ENCODE data around the gene ANTXR1.

Gene ANTXR1

DNA sequence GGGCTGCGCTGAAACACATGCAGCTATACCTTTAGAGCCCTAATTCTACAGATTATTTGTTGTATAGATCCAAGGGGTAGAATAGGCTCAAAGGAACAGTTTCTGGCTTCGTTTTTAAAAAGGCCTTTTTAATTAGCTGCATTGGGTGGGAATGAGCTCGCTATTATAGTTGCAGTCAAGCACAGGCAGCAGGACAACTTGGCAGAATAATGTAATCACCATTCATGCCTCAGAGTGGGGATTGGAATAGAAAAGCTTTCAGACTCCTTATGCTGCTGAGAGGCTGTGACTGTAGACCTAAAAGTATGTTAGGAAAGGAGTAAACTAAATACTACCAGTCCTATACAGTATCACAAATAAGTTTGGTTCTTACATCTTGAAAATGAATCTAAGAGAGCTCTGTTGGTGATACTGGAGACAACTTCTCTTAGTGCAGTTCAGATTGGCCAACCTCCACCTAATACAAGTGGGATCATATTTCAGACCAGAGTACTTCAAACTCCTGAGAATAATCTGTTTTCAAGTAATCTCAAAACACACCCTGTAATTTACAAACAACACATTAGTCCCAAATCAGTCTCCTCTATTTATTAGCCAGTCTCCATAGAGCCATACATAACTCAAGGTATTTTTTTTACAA, 121.4 kb downstream of the ANTXR1 start:
- no peak for DNase-seq (ENCODE audit: low read depth)

DNA sequence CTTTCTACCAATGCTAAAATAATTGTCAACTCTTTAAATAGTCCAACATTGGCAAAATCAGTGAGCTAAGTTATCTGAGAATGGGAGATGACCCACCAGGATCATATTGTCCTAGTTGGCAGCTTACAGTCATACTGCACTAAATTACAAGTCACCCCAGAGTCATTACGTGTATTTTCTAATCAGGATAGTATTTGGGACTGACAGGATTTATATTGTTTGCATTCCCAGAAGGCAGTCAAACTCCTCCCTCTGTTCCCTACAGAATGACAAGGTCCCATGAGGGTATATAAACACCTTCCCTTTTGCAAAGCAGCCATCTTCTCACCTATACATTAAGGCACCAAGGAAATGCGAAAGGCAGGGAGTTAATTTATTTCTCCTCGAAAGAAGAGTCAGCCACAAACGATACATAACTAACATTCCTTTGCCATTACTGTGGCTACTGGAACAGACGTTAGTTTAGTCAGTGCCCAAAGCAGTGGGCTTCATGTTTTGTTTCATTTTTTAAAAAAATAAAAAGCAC, 125.3 kb downstream of the ANTXR1 start:
- no peak for DNase-seq (ENCODE audit: low read depth)

DNA sequence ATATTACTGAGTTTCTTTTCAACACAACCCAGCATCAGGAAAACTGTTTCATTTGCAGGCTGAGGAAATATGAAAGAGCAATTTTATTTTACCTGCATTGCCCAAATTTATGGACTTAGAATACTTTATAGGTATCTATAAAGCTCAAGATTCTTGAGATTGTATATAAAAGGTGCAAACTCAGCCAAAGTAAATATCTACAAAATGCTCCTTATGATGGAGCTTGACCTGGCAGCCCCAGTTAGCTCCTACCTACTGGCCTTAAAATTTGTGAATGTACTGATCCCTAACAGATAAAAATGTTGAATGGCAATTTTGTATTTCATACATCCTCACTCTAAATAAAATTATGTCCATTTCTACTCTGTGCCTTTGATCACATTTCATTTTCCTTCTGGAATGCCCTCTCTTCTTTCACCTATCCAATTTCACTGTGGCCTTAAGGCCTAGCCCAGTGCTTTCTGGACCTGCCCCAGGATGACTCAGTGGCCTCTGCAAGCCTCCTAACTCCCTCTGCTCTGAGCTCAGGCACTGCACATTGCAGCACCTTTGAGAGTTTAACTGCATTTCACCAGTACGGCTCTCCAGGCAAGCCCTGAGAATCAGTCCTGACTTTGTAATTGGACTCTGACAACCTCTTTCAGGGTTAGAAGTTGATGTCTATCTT, 125.9 kb downstream of the ANTXR1 start:
- no peak for DNase-seq (ENCODE audit: low read depth)

DNA sequence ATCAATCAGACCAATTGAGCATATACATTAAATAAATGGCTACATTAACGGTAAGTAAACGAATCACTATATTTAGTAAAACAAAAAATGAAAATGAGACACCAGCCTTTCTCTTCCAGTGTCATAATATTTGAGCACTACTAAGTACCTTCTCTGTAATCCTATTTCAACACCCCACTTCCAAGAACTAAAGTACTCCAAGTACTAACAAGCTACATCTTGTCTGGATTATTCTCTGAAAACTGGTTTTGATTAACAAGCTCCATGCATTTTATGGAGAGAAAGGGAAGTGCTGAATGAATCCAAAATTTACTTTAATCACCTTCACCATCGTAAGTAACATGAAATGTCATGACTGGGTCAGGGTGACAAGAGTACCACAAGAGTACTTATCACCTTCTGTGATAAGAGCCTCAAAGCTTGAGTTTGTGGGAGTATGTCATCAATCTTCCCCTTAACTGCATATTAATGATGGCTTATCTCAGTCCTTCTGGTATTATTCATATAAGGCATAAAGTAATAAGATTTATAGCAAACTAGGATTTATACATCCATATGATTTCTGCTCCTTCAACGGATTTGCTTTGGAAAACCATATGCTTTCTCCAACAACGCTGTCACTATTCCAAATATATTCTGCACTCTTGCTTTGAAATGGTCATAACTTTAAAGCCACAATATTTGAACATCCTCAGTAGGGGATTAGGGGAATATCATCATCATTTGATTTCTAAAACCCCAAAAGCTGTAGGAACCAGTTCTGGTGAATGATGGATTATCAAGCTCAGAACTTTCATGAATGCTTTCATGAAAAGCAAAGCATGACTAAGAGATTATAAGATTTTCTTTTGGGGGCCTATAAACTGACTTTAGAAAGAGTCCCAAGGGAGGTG, 127.0 kb downstream of the ANTXR1 start:
- DNase-seq (ENCODE audit: low read depth) = no peak

DNA sequence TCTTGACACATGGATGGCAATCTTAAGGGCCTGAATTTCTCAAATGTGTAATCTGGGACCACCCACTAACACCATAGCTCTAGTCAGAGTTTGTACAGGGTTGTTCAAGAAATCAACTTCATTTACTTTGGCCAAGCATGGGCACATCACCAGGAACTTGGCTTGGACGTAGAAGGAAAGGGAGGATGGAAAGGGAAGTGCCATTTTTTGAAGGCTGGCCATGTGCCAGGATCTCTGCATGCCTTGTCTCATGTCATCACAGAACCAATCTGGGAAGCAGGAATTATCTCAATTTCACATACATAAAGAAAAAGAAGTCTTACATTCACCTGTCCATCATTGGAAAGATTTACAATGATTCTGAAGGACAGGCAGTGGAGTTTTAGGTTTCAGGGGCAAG, 128.1 kb downstream of the ANTXR1 start:
- DNase-seq (ENCODE audit: low read depth) = no peak

DNA sequence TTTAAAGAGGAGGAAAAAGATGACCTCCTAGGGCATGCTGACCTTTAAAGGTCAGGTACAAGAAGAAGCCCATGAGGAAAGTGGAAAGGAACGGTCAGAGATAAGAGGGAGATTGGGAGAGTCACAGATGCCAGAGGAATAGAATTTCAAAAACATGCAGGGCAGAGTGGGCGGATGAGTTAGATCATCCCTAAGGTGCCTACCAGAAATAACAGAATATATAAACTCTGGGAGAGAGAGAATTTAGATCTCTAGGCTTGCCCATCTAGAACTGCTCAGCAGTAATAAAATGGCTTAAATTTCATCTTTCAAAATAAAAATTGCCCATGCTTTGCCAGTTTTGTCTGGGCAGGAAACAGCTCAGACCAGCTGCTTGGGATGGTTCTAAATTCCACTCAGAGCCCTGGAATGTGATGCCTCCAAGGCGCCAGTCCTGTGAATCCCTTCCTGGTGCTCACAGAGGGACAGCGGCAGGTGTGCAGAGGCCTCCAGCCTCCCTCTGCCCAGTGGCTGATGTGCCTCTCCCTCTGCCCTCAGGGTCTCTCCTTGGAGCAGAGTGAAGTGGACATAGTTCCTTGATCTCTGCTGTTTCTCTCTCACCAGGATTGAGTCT, 130.9 kb downstream of the ANTXR1 start:
- DNase-seq (ENCODE audit: low read depth) = no peak

DNA sequence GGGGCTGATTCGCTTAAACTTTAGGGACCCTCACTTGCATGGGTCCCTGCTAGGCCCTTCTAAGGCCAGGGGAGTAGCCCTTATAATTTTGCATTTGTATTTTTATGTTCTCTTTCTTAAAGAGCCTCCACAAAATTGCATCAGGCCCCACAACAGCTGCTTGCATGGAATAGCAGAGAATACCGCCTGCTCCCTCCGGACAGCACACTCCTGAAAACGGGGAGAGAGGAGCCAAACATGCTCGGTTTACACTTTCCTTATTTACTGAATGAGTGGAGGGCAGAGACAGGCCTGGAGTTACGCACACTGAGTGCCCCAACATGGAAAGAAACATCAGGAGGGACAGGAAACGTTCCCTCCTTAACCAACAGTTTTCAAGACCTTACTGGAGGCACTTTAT, 132.2 kb downstream of the ANTXR1 start:
- DNase-seq (ENCODE audit: low read depth) = no peak

DNA sequence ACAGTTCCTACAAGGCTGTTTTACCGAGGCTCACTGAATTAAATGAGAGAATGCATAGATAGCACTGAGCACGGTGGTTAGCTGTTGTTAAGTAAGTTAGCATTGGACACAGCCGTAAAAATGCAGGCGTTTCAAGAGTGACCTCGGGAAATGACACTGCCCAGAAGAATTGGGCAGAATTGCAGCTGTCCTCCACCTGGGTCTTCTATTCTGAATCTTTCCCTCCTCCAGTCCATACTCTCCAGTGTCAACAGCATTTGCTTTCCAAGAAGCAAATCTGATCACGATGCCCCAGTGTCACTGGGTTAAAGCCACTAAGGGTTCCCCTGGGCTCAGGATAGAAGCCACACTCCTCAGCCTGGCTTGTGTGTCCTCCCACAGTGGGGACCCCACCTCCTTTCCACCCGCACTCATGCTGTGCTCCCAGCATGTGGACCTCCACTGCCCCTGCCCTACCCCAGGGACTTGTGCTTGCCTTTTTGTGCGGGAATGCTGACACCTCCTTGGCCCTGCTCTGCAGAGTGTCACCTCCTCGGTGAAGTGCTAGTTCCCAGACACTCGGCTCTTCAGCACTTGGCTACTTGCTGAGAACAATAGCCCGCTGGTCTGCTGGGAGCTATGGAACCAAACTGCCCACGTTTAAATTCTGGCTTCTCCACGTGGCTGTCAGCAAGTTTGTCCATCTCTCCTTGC, 135.0 kb downstream of the ANTXR1 start:
- no peak for DNase-seq (ENCODE audit: low read depth)

DNA sequence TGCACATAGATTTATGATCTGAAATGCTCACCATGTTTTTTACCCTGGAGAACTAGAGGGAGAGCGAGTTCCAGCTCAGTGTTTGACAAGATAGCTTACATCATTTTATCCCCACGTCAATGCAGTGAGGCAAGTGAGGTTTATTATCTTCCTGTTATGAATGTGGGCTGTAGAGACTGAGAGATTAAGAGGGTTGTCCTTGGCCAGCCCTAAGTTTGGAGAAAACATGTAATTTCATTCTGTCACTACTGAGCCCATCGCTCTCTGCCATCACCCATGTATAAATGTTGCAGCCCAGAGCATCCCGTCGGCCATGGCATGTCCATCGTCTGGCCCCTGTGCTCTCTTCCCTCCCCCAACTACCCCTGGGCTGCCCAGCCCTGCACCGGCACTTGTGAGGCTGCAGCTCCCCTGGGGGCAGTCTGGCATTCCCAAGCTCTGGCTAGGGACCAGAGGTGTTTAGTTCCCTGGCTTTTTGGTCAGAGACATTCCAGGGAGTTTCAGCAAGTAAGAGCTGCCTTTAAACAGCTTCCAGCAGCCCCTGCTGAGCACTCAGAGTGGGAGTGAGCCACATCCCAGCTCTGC, 136.7 kb downstream of the ANTXR1 start:
- no peak for DNase-seq (ENCODE audit: low read depth)

DNA sequence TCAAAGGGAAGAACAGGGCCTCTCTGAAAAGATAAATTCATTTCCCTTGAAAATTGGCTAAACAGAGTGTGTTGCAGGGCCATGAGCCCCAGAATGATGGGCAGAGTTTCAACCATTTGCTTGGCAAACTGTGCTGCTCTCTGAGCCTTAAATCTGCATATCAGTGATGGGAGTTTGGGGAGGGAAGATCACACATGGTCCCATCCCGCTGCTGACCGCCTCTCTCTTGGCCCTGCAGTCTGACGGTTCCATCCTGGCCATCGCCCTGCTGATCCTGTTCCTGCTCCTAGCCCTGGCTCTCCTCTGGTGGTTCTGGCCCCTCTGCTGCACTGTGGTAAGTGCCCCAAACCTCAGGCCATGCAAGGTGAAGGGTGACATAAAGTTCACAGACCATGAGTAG, 139.0 kb downstream of the ANTXR1 start:
- DNase-seq (ENCODE audit: low read depth) = no peak

DNA sequence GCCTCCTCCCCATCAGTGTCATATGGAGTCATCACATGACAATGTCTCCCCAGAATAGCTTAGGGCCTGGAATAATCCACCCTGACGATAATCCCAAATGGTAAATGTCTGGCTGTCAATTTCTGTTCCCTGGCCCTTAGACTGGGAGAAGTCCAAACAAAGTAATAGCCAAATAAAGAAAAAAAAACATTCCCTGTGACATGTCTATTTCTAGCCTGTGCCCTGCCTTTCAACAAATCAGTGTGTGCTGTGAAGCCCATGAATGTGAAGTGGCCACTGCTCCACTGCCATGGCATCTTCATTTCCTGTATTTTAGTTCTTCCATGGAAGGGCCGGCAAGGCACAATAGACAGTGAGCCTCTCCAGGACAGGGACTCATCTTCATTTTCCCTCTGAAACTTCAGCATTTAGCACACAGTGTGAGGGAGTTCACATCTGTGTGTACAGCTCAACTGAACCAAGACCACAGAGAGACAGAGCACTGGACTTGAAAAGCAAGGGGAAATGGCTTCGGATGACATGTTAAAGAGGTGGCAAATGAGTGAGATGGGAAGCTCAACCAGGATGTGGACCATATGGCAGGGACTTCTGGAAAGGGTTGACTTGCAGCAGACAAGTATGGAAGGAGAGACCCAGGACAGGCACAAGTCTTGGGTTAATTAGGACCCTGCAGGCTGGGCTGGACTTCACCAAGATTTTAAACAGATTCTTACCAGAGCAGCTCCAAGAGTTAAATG, 140.0 kb downstream of the ANTXR1 start:
- no peak for DNase-seq (ENCODE audit: low read depth)

DNA sequence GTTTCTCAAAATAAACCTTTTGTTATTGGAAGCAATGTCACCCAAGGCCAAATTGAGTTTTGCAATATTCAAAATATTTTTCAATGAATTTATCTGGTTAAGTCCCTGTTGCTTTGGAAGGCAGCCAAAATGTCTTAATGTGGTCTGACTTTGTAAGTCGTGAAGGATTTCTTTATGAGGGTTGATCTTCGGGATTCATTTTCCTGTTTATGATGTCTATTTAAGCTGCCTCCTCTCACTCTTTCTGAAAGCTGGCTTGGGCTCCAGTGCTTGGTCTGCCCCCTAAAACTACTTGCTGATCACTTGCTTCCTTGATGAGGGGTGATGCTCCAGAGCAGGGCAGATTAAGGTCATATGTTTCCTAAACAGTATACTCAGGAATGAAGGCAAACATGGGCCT, 141.1 kb downstream of the ANTXR1 start:
- DNase-seq (ENCODE audit: low read depth) = no peak

DNA sequence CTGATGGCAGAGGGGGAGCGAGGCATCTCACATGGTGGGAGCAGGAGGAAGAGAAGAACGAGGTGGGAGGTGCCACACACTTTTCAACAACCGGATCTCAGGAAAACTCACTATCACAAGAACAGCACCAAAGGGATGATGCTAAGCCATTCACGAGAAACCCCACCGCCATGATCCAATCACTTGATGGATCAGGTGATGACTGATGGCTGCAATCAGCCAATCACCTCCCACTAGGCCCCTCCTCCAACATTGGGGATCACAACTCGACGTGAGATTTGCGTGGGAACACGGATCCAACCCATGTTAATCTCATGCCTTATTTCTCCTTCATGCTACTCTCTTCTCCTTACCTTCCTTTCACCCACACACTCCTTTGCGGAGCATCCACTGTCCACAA, 143.6 kb downstream of the ANTXR1 start:
- DNase-seq (ENCODE audit: low read depth) = no peak

DNA sequence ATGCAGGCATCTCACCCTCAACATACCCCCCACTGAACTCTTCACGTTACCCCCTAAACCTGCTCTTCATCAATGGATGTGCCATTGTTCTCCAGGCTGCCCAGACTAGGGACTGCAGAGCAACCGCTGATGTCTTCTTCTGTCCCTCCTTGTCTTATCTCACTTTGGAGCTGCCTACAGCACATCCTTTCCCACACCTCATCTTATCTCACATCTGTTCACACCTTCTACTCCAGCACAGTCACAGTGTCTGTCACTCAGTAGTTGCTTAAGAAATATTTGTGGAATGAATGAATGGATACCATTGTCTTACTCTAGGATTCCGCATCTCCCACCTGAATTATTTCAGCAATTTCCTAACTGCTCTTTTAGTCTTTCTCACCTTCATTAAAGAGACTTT, 144.5 kb downstream of the ANTXR1 start:
- no peak for DNase-seq (ENCODE audit: low read depth)

DNA sequence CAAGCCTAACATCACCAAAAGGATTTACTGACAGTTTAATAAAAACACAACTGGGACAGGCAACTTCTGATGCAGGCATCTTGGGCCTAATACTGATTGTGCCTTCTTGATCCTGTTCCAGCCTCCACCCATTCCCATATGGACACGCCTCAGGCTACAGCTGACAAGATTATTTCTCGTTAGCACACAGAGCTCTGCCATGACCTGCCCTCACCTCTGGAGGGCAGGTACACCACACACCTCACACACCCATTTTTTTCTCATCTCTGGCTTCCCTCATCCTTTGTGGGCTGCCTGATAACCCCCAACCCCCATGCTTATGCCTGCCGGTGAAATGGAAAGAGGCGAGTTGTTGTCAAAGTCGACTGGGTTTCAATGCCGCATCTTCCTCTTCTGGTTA, 147.0 kb downstream of the ANTXR1 start:
- DNase-seq (ENCODE audit: low read depth) = no peak

DNA sequence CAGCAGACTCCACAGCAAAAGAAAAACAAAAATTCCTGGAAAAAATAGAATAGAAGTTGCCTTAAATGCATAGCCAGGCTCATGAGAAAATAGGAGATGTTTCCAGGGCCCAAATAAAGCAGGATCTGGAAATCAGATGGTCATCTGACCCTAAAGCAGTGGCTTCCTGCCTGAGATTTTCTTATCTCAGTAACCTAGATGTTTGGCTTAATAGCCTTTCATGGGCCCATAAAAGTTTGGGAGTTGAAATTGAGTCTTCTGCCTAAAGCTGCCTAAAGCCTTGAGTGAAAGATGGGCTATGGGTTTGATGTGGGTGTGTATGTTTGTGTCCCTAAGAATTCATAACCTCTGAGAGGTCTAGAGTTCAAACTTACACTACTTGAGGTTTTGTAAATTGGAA, 149.1 kb downstream of the ANTXR1 start:
- no peak for DNase-seq (ENCODE audit: low read depth)

DNA sequence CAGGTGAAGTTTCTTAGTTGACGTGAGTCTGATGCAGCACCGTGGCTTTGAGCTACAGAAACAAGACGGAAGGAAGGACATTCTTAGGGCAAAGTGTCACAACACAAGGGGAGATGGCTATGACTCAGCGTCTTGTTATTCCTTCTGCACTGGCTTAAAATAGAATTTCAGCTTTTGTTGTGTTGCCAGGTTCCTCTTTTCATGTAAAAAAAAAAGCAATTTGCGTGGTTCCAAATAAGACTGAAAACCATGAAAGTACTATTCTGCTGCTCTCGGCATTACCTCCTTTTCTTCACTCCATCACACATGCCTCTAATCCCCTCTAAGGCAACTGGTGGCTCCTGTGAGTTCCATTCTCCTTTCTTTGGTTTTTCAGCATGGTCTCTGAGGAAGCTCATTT, 150.1 kb downstream of the ANTXR1 start:
- DNase-seq (ENCODE audit: low read depth) = no peak

DNA sequence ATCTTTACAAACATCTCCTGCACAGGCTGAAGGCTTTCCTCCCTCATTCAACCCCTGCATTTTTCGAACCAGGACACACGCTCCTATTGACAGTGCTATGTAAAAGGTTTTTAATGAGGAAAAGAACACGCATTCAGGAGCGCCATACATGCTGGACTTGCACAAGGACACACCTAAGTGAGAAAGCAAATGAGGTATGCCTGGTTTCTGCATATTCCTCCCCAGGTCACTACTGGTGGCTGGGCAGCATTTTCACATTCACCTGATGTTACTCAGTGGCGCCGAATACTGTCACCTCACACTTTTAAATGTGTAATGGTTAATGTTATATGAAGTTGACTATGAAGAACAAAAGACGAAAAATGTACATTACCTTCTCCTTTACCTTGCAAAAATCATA, 150.6 kb downstream of the ANTXR1 start:
- no peak for DNase-seq (ENCODE audit: low read depth)

DNA sequence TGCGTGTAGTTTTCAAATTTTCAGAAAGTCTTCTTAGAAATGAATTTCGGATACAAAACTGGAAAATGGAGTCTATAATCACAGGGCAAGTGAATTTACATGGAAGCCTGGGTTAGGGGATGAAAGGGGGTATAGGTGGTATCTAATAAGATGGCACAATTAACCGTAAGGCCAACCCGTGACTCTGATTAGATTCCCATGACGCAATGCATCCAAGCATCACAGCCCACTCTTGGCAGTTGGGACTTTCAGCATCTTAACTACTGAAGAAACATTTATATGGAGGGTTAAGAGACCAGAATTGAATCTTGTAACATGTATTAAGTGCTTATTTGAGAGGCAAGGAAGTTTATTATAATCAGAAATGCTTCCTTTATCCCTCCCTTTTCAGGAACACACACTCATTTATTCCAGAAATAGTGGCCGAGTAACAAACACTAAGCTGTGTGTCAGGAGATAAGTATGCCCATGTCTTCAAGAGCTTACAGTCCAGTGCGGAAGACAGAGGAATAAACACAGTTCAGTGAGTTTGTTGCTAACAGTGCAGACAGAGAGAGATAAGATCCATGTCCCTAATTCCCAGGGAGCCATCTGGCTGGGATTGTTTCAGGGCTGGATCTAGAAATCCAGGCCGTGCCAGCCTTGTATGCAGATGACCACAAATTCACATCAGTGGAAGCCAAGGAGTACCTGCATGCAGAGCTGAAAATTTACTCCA, 151.2 kb downstream of the ANTXR1 start:
- DNase-seq (ENCODE audit: low read depth) = no peak
